Measurements from ENCODE around the gene IER3IP1. TPM values are rescaled to one million over a fixed set of nuclear protein-coding genes. Genes with fewer than 3 reads are reported as not detected.

The IER3IP1 gene
- total RNA-seq, 2 experiments from 2014 or later = 10.0 to 10.1 TPM

- Mint-ChIP-seq H3K36me3 (ENCODE audit: low read depth) (peaks cover 35% of the 10 kb centered on the region), H3K27ac (no peak overlapping the region), H3K4me3 (no peak overlapping the region), H3K27me3 (no peaks in the 10 kb centered on the region), H3K4me1 (no peaks in the 10 kb centered on the region), H3K9me3 (no peaks in the 10 kb centered on the region)
- POLR2A ChIA-PET = no interaction called here
- CTCF ChIA-PET = no interaction called here
- DNase-seq = no peak
These were observed 66.4 kb downstream of the IER3IP1 start for GRCh38 chr18:47109720-47110119.

- no peaks in the 10 kb centered on the region for H3K27me3 Mint-ChIP-seq
- peaks cover 31% of the 10 kb centered on the region for H3K36me3 Mint-ChIP-seq (ENCODE audit: low read depth)
- ChIA-PET POLR2A (no interaction called here), CTCF (no interaction called here)
- no peaks in the 10 kb centered on the region for H3K4me1 Mint-ChIP-seq
- no peaks in the 10 kb centered on the region for H3K9me3 Mint-ChIP-seq
- H3K4me3 Mint-ChIP-seq = no peak overlapping the region
- no peak overlapping the region for H3K27ac Mint-ChIP-seq
- no peak for DNase-seq
These were observed 67.2 kb downstream of the IER3IP1 start for GRCh38 chr18:47108998-47109405.

- CTCF ChIA-PET = no interaction called here
- no peaks in the 10 kb centered on the region for H3K27me3 Mint-ChIP-seq
- no peak for DNase-seq
- no peaks in the 10 kb centered on the region for H3K4me1 Mint-ChIP-seq
- no peaks in the 10 kb centered on the region for H3K9me3 Mint-ChIP-seq
- H3K4me3 Mint-ChIP-seq = no peak overlapping the region
- POLR2A ChIA-PET = no interaction called here
- peaks cover 26% of the 10 kb centered on the region for H3K36me3 Mint-ChIP-seq (ENCODE audit: low read depth)
- no peak overlapping the region for H3K27ac Mint-ChIP-seq
These were observed 67.8 kb downstream of the IER3IP1 start for GRCh38 chr18:47108373-47108772.

Other genes with a start within 250 kb of the IER3IP1 start
- gene ELOA2, start 140.7 kb downstream of the IER3IP1 start, total RNA-seq = not detected
- gene HDHD2, start 25.9 kb downstream of the IER3IP1 start, total RNA-seq = 10 to 100 TPM; 35.2 to 38.1 TPM
- gene SKOR2, start 75.3 kb upstream of the IER3IP1 start, total RNA-seq = not detected

All from activated CD4-positive, alpha-beta memory T cell treated with anti-CD3 and anti-CD28 coated beads, Interleukin-2, amount 10 ng/mL, durations not matched to agents 7 days and 5 days (primary cell).